Activated T-helper 1 cell treated with anti-CD3 and anti-CD28 coated beads, Interleukin-2, amount 50 U/mL, for 16 hours (primary cell): Measurements from ENCODE around the gene CCDC106.

Source experiments
- DNase-seq, 2 donors: peaks; one replicate each; pipeline ENCODE4 v3.0.0-alpha.2; 2020; ENCODE audit warnings: low read depth in 1 of 2, low spot score in 1 of 2

Gene CCDC106

GRCh38 chr19:55613930-55614710 is 33.9 kb upstream of the CCDC106 start:
- no peak for DNase-seq

- DNase-seq, result no peak
These were observed 33.1 kb upstream of the CCDC106 start for GRCh38 chr19:55614711-55615542.

GRCh38 chr19:55615543-55616394 is 32.2 kb upstream of the CCDC106 start:
- DNase-seq, result no peak

GRCh38 chr19:55616395-55616875 is 31.6 kb upstream of the CCDC106 start:
- DNase-seq, result no peak

GRCh38 chr19:55617426-55617825 is 30.6 kb upstream of the CCDC106 start:
- DNase-seq, result no peak

GRCh38 chr19:55618426-55618825 is 29.6 kb upstream of the CCDC106 start:
- no peak for DNase-seq

GRCh38 chr19:55619286-55619685 is 28.7 kb upstream of the CCDC106 start:
- DNase-seq, result no peak

GRCh38 chr19:55620410-55621204 is 27.4 kb upstream of the CCDC106 start:
- no peak for DNase-seq

- no peak for DNase-seq
These were observed 26.8 kb upstream of the CCDC106 start for GRCh38 chr19:55621205-55621672.

GRCh38 chr19:55621673-55622231 is 26.3 kb upstream of the CCDC106 start:
- DNase-seq, result no peak

GRCh38 chr19:55622242-55622969 is 25.6 kb upstream of the CCDC106 start:
- DNase-seq, result no peak

- DNase-seq, result no peak
These were observed 24.9 kb upstream of the CCDC106 start for GRCh38 chr19:55623130-55623529.

GRCh38 chr19:55623561-55623960 is 24.5 kb upstream of the CCDC106 start:
- no peak for DNase-seq

- peak; percentile 84 to 90 for DNase-seq
These were observed 23.7 kb upstream of the CCDC106 start, which contains the start of gene ZNF784 for GRCh38 chr19:55624109-55625003. TSS of gene ZNF784 (minus strand) at chr19:55624566. CDS start at chr19:55624561, 5 bp downstream.

- DNase-seq, result no peak
These were observed 23.0 kb upstream of the CCDC106 start for GRCh38 chr19:55625004-55625326.

GRCh38 chr19:55626350-55626749 is 21.7 kb upstream of the CCDC106 start:
- no peak for DNase-seq

GRCh38 chr19:55632463-55632834 is 15.6 kb upstream of the CCDC106 start:
- peak; percentile 64 to 73 for DNase-seq

GRCh38 chr19:55633861-55634260 is 14.2 kb upstream of the CCDC106 start:
- DNase-seq, result no peak
